Measurements from ENCODE around the gene CLDN15. TPM values are rescaled to one million over a fixed set of nuclear protein-coding genes. Genes with fewer than 3 reads are reported as not detected.

The CLDN15 gene
- total RNA-seq, 1 donor from 2014 or later: 21.0 TPM

GRCh38 chr7:101278461-101279292 lies 41.1 kb upstream of the CLDN15 start:
- Mint-ChIP-seq H3K27ac (no peak overlapping the region), H3K9me3 (no peaks in the 10 kb centered on the region), H3K4me3 (no peak overlapping the region), H3K27me3 (peaks cover 15% of the 10 kb centered on the region), H3K36me3 (ENCODE audit: low read depth) (no peaks in the 10 kb centered on the region), H3K4me1 (peaks cover 5% of the 10 kb centered on the region)
- ATAC-seq (ENCODE audit: low read depth) (no peak), DNase-seq (no peak)
- no peak for TF ChIP-seq CTCF (IDR thresholded peaks at IDR 0.05)
- CTCF ChIA-PET: interaction anchor here (1.2 to 4.4 kb wide), 3 partner anchors 14 to 135 kb away, joined by 3 to 17 read pairs (median 3); no protein-coding TSS in a partner anchor
- intact Hi-C loops (cut with micrococcal nuclease): no loop called here
- POLR2A ChIA-PET: no interaction called here

GRCh38 chr7:101277155-101277554 lies 39.6 kb upstream of the CLDN15 start:
- ChIA-PET CTCF (interaction anchor here (4.4 kb wide), 1 partner anchor 133 kb away, joined by 17 read pairs; no protein-coding TSS in a partner anchor), POLR2A (no interaction called here)
- Mint-ChIP-seq H3K9me3 (no peaks in the 10 kb centered on the region), H3K27ac (no peak overlapping the region), H3K36me3 (ENCODE audit: low read depth) (no peaks in the 10 kb centered on the region), H3K4me1 (no peaks in the 10 kb centered on the region), H3K27me3 (peaks cover 16% of the 10 kb centered on the region), H3K4me3 (no peak overlapping the region)
- ATAC-seq (ENCODE audit: low read depth) (no peak), DNase-seq (no peak)
- intact Hi-C loops (cut with micrococcal nuclease): no loop called here
- no peak for TF ChIP-seq CTCF (IDR thresholded peaks at IDR 0.05)

- Mint-ChIP-seq H3K36me3 (ENCODE audit: low read depth) (no peaks in the 10 kb centered on the region), H3K4me1 (no peaks in the 10 kb centered on the region), H3K27ac (no peak overlapping the region), H3K4me3 (no peak overlapping the region), H3K9me3 (no peaks in the 10 kb centered on the region), H3K27me3 (peaks cover 14% of the 10 kb centered on the region)
- ChIA-PET POLR2A (interaction anchor here (0.6 kb wide), 1 partner anchor 13 kb away, joined by 10 read pairs; no protein-coding TSS in a partner anchor), CTCF (interaction anchor here (0.9 kb wide), 1 partner anchor 10 kb away, joined by 4 read pairs; no protein-coding TSS in a partner anchor)
- intact Hi-C loops (cut with micrococcal nuclease): no loop called here
- ATAC-seq (ENCODE audit: low read depth) (no peak), DNase-seq (no peak)
- TF ChIP-seq CTCF (IDR thresholded peaks at IDR 0.05): no peak
Measured at GRCh38 chr7:101273206-101273605, 35.6 kb upstream of the CLDN15 start.

- H3K4me3 Mint-ChIP-seq: no peak overlapping the region
- H3K36me3 Mint-ChIP-seq (ENCODE audit: low read depth): no peaks in the 10 kb centered on the region
- no peak for DNase-seq
- ChIA-PET CTCF (no interaction called here), POLR2A (no interaction called here)
- no peaks in the 10 kb centered on the region for H3K4me1 Mint-ChIP-seq
- no peaks in the 10 kb centered on the region for H3K9me3 Mint-ChIP-seq
- H3K27ac Mint-ChIP-seq: no peak overlapping the region
- no peak for ATAC-seq (ENCODE audit: low read depth)
- peaks cover 8% of the 10 kb centered on the region for H3K27me3 Mint-ChIP-seq
- intact Hi-C loops (cut with micrococcal nuclease): no loop called here
- no peak for TF ChIP-seq CTCF (IDR thresholded peaks at IDR 0.05)
Measured at GRCh38 chr7:101271021-101271420, 33.4 kb upstream of the CLDN15 start.

GRCh38 chr7:101269664-101270063 lies 32.1 kb upstream of the CLDN15 start:
- H3K4me3 Mint-ChIP-seq: no peak overlapping the region
- no peaks in the 10 kb centered on the region for H3K4me1 Mint-ChIP-seq
- ATAC-seq (ENCODE audit: low read depth) (no peak), DNase-seq (no peak)
- H3K36me3 Mint-ChIP-seq (ENCODE audit: low read depth): no peaks in the 10 kb centered on the region
- H3K27ac Mint-ChIP-seq: no peak overlapping the region
- TF ChIP-seq CTCF (IDR thresholded peaks at IDR 0.05): no peak
- ChIA-PET POLR2A (no interaction called here), CTCF (no interaction called here)
- peaks cover 11% of the 10 kb centered on the region for H3K27me3 Mint-ChIP-seq
- no peaks in the 10 kb centered on the region for H3K9me3 Mint-ChIP-seq
- intact Hi-C loops (cut with micrococcal nuclease): no loop called here
